Measurements from ENCODE around the gene ZCCHC14.

Gene ZCCHC14

DNA sequence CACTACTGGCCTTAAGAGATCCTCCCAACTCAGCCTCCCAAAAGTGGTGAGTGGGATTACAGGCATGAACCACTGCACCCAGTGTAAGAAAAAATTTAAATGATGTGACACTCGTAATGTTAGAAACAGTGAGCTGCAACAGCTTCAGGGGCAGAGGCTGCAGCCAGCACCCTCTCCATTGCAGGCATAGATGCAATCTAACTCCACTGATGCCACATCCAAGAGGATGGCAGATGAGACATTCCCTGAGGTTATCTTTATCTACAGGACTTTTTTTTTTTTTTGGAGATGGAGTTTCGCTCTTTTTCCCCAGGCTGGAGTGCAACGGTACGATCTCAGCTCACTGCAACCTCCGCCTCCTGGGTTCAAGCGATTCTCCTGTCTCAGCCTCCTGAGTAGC, 19.9 kb downstream of the ZCCHC14 start:
- DNase-seq, result no peak

DNA sequence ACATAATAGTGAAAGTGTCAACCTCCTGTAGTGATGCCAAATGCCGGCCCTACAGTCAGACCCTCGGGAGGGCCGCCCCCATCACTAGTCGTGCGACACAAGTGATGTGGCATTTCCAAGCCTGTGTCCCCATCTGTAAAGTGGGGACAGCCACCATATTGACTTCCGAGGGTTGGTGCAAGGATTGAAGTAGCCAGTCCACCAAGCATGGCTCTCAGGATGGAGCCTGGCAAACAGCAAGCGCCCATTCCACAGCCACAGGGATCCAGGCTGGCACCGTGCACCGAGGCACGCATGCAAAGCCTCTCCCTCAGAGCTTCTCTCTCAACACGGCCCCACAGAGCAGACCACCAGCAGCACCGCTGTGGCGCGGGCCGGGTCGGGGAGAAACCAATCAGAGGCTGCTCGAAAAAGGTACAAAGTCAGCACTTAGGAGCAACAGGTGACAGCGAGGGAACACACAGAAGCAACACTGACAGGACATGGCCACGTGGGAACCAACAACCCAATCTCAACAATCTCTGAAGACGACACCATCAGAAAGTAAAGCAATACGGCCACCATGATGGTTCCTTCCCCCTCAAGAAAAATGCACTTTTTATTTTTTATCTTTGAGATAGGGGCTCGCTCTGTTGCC, 20.6 kb downstream of the ZCCHC14 start:
- DNase-seq, result no peak

DNA sequence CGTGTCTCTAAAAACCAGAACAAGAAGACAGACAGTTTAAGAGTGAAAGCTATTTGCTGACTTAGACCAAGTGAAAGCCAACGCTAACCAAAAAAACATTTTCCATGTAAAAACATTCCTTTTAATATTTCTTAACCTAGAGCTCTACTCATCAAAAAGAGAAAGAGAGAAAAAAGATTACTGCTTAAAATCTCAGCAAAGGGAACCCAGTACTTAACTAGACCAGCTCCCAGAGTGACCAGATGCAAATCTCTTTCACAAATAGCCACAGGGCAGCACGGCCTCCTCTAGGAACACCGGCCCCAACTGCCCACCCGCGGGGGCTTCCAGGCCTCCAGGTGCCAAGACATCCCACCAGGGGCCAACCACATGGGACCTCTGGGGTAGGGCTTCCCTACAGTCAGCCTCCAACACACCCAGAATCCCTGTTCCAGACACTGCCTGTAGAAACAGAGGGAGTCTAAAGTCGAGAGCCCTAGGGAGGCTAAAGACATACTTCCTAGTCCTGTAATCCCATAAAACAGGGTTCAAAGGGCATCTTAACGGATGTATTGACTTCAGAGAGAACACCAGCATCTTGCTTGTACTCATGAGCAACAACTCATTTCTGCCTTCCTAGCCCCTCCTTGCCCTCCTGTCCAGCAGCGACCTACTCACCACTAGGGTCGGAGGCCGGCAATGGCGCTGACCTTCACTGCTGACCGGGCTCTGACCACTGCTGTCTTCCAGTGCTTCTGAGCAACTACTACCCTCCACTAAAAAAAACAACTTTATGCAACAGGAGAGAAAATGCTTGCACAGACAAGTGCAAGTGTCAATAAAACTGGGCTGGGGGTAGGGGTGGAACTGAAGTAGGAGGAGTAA, 21.3 kb downstream of the ZCCHC14 start:
- DNase-seq, result no peak

DNA sequence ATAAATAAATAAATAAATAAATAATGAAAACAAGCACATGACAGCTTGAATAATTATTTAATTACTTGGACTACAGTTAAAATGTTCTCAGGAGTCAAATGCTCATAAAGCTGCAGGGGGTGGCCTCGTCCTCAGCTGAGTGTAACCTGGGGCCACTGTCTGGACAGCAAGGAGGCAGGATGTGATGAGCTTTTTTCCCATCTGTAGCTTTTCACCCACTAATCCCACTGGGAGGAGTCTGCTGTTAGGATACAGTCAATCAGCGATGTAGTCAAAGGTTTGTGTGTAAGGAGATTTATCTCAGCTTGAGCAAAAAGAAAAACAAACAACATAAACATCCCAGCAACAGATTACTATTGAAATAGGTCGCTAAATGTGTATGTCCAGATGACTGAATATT, 22.5 kb downstream of the ZCCHC14 start:
- DNase-seq, result no peak

DNA sequence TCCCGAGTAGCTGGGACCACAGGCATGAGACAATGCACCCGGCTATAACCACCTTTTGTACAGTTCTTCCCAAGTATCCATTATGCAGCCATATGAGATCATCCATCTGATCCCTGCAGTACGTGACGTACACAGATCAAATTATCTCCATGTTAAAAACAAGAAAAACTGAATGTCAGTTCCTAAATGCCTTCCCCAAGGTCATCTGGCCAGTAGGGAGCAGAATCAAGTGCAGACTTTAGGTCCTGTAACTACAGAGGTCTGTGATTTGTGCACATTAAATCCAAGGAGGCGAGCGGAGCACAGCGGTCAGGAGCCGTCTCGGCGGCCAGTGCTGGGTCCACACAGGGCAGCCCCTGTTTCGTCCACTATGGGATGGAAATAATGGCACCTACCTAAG, 23.7 kb downstream of the ZCCHC14 start:
- no peak for DNase-seq

DNA sequence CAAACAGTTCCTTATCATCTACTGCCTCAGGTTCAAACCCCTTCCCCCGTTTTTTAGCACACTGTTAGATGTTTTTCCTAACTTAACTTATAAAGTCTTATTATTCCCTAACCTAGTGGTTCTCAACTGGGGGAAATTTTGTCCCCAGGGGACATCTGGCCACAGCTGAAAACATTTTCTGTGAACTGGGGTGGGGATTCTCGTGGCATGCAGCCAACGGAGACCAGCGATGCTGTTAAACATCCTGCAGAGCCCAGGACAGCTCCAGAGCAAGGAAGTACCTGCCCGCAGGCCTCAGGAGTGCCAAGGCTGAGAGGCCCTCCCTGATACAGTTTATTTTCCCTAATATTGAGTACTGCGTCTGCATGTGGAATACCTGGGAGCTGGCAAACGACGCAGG, 24.3 kb downstream of the ZCCHC14 start:
- DNase-seq, result no peak

DNA sequence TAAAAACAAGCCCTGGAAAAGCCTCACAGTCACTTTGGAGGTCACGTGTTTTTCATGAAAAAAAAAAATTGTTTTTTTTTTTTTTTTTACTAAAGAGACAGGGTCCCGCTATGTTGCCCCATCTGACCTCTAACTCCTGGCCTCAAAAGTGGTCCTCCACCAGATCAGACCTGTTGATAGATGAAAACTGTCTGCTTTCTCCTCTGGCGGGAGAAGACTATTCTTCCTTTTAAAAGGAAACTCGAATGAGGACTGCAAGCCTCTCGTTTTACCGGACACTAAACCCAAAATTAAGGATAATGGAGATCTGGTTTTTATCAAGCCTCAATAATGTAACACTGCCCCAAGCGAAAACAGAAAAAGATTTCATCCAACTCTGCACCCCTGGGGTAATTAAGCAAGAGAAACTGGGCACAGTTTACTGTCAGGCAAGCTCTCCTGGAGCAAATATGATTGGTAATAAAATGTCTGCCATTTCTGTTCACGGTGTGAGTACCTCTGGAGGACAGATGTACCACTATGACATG, 25.8 kb downstream of the ZCCHC14 start:
- no peak for DNase-seq

DNA sequence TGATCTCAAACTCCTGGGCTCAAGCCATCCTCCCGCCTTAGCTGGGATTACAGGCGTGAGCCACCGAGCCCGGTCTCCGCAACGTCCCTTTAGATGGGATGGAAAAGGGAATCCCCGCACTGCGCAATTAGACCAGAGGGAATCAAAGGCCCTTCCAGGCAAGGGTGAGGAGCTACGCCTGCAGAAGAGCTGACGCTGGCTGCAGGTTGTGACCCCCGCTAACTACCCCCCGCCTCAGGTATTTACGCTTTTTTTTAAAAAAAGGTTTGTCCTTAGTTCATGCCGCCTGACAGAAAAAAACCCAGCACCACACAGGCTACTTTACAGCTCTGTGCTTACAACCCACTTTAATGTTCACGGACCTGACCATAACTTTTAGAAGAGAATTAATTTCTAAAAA, 26.9 kb downstream of the ZCCHC14 start:
- no peak for DNase-seq

DNA sequence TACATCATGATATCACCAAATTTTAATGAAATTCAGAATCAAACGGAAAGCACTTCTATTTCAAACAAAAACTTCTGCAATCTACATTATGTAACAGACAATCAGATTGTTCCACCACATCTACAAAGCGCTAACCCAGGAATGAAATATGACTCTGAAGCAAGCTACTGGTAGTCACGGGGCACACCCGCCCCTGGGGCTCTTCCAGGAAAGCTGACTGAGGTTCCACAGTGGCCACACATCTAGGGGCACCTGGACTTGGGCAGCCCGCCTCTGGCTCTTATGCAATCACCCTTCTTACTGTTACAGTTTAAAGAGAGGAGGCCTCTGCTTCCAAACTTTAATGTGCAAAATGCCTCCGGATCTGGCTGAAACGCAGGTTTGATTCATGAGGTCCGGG, 27.5 kb downstream of the ZCCHC14 start:
- no peak for DNase-seq

DNA sequence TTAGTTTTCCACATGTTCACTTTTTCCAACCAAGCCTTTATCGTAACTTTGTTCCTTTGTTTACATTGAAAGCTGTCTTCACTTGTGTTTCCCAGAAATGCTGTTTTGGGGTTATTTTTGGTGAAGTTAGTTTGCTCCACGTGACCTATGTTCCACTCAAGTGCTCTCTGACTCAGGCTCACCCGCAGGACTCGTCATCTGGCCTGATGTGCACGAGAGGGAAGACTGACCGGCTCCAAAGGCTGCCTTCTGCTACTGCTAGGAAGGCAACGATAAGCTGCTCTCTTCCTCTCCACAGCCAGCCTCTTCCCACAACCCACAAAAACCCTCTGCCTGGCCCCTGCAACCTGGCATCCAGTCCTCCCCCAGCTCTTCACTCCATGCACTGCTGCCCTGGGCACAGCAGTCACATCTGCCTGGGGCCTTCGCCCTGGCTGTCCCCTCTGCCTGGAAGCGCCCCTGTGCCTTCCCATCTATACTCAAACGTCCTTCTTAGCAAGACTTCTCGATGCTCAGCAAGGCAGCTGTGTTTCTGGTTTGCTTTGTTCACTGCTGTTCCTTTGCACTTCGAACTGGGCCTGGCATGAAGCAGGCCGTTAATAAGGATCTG, 28.0 kb downstream of the ZCCHC14 start:
- peak; percentile 24 for DNase-seq

DNA sequence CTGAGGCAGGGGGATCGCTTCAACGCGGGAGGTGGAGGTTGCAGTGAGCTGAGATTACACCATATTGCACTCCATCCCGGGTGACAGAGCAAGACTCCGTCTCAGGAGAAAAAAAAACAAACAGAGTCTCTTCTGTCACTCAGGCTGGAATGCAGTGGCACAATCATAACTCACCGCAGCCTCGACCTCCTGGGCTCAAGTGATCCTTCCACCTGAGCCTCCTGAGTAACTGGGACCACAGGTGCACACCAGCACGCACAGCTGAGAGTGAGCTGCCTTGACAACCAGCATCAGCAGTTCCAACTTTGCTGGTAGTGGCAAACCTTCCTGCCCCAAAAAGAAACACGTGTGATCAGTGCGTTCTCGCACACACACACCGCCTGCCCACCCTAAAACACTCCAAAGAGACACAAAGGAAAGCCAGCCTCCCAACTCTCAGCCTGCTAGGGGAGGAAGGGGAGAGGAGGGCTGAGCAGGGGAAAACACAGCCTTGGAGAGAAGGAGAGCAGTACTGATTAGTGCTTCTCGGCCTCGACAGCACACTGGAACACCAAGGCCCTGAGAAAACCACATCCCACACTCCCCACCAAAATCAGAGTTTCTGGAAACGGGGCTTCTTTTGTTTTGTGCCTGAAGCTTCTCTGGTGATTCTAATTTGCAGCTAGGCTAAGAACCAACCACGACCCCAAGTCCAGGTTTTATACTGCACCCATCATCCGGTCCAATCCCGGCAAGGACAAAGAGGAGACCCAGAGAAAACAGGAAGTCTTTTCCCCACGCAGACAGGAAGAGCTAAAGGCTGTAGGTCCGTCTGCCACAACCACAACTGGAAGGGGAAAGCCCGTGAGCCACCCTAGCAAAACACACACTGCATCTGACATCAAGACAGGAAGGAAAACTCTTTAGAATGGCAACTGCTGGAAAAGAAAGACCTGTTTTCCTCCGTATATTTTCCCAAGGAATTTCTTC, 28.8 kb downstream of the ZCCHC14 start:
- DNase-seq, result no peak

DNA sequence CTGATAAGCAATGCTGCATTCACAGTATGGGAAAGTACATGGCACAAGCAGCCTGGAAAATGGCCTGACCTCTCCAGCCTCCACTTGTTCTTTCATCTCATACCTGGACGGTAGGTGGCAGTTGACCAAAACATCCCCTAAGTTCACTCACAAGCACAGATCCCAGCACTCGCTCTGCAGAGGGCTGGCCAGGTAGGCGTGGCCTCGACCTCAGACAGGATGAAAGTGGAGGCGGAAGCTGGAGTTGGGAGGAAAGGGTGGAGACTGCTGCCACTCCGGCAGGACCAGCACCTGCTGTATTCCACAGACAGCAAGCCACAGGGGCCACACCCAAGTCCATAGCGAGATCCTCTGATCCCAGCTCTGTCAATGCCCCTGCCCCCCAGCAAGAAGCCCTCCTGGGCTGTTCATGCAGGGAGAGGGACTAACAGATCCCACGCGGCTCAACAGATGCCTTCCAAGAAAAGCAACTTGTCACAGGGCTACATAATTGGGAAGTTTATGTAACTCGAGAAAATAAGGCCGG, 31.3 kb downstream of the ZCCHC14 start:
- no peak for DNase-seq

DNA sequence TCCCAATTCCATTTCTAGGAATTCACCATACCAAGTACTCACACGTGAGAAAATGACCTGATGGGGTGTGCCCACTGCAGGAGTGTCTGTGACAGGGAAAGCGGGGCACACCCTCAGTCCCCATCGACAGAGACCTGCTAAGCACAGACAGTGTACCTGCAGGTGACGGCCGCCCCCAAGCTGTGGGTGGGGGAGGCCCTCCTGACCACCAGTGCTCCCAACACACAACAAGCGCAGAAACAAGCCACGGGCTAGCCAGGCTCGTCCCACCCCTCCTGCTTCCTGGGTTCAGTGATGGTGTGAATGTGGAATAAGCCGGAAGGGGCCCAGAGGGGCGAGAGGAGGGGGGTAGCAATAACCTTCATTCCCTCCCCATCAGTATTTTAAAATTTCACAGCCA, 31.9 kb downstream of the ZCCHC14 start:
- no peak for DNase-seq

DNA sequence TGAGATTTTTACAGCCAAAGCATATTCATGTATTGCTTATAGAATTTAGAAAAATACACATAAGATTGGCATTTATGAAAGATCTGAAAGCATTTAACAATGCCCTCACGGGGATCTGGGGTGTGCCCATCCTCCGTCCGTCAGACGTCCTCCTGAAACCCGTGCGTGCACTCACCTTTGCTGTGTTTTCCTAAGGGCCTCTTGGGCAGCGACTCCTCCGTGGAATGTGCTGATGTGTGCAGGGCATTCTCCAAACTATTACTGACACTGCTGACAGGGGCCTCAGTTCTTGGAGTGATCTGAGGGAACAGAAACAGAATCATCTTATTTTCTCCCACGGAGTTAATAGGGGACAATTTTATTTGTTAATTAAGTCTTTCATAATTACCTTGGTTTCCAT, 33.0 kb downstream of the ZCCHC14 start:
- no peak for DNase-seq

DNA sequence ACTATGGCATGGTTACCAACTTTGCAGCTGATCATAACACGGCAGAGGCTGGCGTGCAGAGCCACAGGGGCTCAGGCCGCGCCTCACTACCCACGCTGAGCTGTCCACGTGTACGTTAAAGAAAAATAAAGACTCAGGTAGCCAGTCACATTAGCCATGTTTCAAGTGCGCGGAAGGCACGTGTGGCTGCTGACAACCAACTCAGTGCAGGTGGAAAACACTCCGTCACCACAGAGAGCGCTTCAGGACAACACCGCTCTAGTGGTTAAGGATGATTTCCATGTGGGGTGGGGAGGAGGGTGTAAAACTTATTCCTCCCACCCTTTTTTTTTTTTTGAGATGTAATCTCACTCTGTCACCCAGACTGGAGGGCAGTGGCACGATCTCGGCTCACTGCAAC, 33.8 kb downstream of the ZCCHC14 start:
- no peak for DNase-seq

DNA sequence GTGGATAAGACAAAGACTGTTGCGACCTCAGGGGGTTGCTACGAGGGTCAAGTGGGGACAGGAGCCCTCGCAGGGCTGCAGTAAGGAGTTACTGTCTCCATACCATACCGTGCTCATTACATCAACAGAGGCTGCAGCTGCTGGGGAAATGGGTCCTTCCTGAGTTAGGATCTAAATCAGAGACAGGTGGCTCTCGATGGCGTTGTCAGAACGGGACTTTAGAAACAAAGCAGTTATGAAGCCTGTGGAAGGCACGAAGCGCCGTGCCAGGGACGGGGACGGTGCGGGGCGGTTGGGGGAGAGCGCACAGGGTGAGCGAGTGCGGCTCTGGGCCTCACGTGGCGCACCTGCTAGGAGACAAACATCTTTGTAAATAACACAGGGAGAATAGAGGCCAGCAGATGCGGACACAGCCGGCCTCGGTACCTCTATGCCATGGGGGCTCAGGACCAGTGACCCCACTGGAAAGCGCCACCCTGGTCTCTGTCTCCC, 34.4 kb downstream of the ZCCHC14 start:
- DNase-seq, result no peak

DNA sequence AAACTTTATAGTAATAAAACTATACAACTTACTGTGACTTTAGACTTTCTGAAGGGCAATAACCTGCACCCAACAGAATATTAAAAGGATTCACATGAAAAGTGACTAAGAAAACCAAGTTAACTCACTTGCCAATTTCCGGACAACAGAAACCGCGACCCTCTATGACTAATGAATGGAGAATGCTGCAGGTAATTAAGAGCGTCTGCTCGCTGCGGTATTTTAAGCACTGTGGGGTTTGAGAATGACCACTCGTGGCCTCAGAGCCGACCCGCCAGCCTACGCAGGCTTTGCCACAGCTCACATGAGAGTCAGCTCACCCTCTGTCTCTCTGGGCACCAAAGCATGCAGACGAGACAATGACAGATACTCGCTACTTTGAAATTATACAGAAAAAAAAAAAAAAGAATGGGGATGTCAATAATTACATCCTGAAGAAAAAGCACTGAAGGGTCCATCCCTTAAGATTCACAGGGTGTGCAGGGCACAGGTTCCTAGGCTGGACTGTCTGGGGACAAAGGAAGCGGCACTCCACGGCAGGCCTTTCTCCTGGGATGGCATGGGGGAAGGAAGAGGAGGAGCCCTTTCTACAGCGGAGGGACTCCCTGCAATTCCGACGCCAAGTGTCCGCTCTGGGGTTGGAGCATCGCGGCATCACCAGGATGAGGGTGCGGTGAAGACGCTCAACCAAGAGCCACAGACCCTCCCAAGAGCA, 35.0 kb downstream of the ZCCHC14 start:
- DNase-seq, result no peak

DNA sequence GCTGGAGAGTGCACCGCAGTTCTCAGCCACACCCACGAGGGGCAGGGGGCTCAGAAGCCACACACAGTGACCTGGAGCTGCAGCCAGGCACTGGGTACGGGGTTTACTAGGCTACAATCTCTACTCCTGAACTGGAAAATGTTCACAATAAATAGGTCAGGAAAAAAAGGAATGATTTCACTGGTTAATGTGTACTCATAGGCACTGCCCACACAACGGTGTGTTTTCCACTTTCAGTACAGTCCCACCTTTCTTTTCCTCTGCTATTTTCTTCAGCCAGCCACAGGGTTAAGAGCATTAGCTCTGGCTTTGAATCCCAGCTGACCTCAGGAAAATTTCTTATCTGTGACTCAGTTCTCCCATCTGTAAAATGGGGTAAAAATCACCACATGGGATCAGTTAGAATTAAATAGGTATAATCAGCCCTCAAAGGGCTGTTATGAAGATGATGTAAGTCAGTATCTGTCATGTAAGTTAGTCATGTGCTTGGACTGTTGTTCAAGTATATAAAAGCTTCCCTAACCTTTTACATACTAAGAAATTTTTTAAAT, 35.7 kb downstream of the ZCCHC14 start:
- DNase-seq, result no peak

DNA sequence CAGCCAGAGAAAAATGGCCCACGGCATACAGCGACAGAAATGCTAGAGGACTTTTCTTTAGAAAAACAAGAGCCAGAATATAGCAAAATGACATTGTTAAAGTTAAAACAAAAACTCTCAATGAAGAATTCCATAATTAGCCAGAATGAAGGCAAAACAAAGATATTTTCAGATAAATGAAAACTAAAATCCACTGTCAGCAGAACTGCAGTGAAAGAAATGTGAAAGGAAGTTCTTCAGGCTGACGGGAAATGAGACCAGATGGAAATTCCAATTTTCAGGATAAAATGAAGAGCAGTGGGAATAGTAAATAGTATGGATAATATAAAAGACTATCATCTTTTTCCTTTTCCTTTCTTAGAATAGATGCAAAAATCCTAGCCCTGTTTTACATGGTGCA, 38.4 kb downstream of the ZCCHC14 start:
- no peak for DNase-seq

DNA sequence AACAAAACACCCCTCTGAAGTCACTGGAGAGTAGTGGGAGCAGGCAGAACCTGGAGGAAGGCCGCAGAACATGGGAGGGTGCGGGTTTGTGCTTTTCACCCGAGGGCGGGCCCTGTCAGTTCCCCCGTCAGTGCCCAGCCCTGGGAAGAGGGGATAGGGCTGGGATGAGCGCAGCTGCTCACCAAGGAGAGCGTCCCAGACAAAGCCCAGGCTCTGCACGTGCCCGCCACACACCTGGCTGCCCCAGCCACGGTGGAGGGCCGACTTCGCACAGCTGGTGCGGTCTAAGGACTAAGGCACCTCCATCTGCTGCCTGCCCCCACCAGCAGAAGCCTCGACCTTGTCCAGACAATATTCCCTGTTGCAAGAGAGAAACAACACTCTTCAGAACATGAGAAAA, 39.5 kb downstream of the ZCCHC14 start:
- no peak for DNase-seq

DNA sequence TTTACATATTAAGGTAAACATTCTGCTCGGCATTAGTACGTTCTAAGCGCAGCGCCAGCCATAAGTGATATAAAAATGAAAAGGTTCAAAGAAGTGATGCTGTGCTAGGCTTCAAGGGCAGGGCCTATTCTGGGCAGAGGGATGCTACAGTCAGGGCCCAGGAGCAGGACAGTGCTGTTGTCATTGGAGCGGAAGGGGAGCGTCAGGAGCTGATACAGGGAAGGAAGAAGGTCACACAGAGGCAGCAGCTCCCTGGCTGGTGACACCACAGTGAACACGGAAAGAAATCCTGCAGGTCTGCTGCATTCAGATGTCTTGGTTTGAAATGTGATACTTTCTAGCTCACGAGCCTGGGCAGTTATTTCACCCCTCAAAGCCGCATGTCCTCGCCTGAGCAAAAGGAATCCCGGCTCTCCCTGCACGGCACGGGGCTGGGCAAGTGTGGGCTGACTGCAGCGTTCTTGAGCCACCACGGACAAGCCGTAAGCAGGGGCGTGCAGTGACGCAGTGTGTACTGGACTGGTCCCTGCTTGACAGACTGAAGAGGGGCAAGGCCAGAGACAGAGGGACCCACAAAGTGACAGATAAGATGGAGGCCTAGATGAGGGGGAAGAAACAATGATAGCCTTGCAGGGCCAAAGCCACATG, 41.1 kb downstream of the ZCCHC14 start:
- DNase-seq, result no peak
